Endothelial cell of umbilical vein (primary cell): ENCODE results near the gene ANKRD44. TPM values are rescaled to one million over a fixed set of nuclear protein-coding genes. Genes with fewer than 3 reads are reported as not detected.

Experiments
- BruUV-seq: library from RNA; stranded (reverse); fragments of 400-500 nt; replicated peaks from 2 replicates; lab custom pipeline; 2021; lab: Mats Ljungman, UMichigan
- CTCF ChIA-PET: fragments of 300-600, 350-600 bp; sonication (Branson Sonifier 250); formaldehyde crosslinking; loops from one replicate; lab custom pipeline; 2021; ENCODE audit warnings: antibody characterized with exemption, inconsistent platforms; lab: Charles Lee
- POLR2A ChIA-PET: fragments of 300-600, 350-600 bp; sonication (Branson Sonifier 250); formaldehyde crosslinking; loops from one replicate; lab custom pipeline; 2021; ENCODE audit warnings: antibody characterized with exemption, inconsistent platforms; lab: Charles Lee
- DNase-seq: peaks from one replicate; pipeline ENCODE4 v3.0.0-alpha.2; 2011; ENCODE audit warnings: low read depth, low spot score
- FAIRE-seq: peaks from 2 replicates; lab custom pipeline; 2011; peaks lifted over from hg19 to GRCh38; lab: Jason Lieb, UNC
- H2AFZ ChIP-seq: 2 replicates; pipeline ENCODE4 v1.6.0; 2012; ENCODE audit warnings: low read depth, low read length, control low read depth, inconsistent platforms
- H3K27ac ChIP-seq: 2 replicates; pipeline ENCODE4 v1.5.1; 2011; ENCODE audit warnings: low read depth, mild to moderate bottlenecking, control low read depth, low read length, moderate library complexity; ENCODE audit not compliant: insufficient read depth
- H3K27me3 ChIP-seq, 2 experiments: 2 replicates each; pipeline versions ENCODE4 v1.6.0 to v1.6.1; 2011; ENCODE audit warnings: low read length in 2 of 2, mixed read lengths in 1 of 2; ENCODE audit not compliant: control insufficient read depth in 2 of 2, insufficient read depth in 2 of 2
- H3K36me3 ChIP-seq, 2 experiments: 2 replicates in 1 of 2; 3 replicates in 1 of 2; pipeline ENCODE4 v1.5.1; 2011; ENCODE audit warnings: low read length in 2 of 2, mild to moderate bottlenecking in 1 of 2, moderate library complexity in 1 of 2; ENCODE audit not compliant: control insufficient read depth in 2 of 2, insufficient read depth in 2 of 2; ENCODE audit errors: extremely low read depth in 1 of 2
- H3K4me1 ChIP-seq: 3 replicates; pipeline ENCODE4 v1.5.1; 2011; ENCODE audit warnings: mild to moderate bottlenecking, low read length; ENCODE audit not compliant: control insufficient read depth, insufficient read depth; ENCODE audit errors: extremely low read depth
- H3K4me2 ChIP-seq: 2 replicates; pipeline ENCODE4 v1.6.1; 2011; ENCODE audit warnings: low read length, control low read depth, mixed read lengths; ENCODE audit not compliant: insufficient read depth
- H3K4me3 ChIP-seq, 3 experiments: fragments of 200-600 bp in 1 of 3; sonication (generic), shearing (Covaris generic) in 1 of 3; replicated peaks in 1 of 3; 2 replicates each; pipeline ENCODE4 v1.5.1; 2011 to 2016; ENCODE audit warnings: control low read depth in 3 of 3, low read length in 3 of 3, mild to moderate bottlenecking in 2 of 3, inconsistent platforms in 1 of 3, low read depth in 1 of 3, moderate library complexity in 1 of 3; ENCODE audit not compliant: insufficient read depth in 1 of 3
- H3K79me2 ChIP-seq: 2 replicates; pipeline ENCODE4 v1.6.0; 2012; ENCODE audit warnings: low read length, inconsistent platforms; ENCODE audit not compliant: control insufficient read depth, insufficient read depth
- H3K9ac ChIP-seq: replicated peaks from 2 replicates; pipeline ENCODE3; 2011; ENCODE audit warnings: low read length, control low read depth; ENCODE audit not compliant: insufficient read depth; ENCODE audit errors: extremely low read depth
- H3K9me1 ChIP-seq: replicated peaks from 3 replicates; pipeline ENCODE4 v1.6.0; 2011; ENCODE audit warnings: mild to moderate bottlenecking, low read length; ENCODE audit not compliant: control insufficient read depth, insufficient read depth; ENCODE audit errors: extremely low read depth
- H3K9me3 ChIP-seq: replicated peaks from 2 replicates; pipeline ENCODE4 v1.5.1; 2012; ENCODE audit warnings: low read length, inconsistent platforms; ENCODE audit not compliant: control insufficient read depth, insufficient read depth
- H4K20me1 ChIP-seq: replicated peaks from 2 replicates; pipeline ENCODE3; 2011; ENCODE audit warnings: mild to moderate bottlenecking, low read length; ENCODE audit not compliant: control insufficient read depth, insufficient read depth; ENCODE audit errors: extremely low read depth
- EZH2 ChIP-seq: IDR thresholded peaks from 2 replicates; pipeline ENCODE4 v1.6.1; 2012; ENCODE audit warnings: borderline replicate concordance, low read depth, mild to moderate bottlenecking, moderate library complexity, low read length, inconsistent platforms; ENCODE audit not compliant: severe bottlenecking
- GATA2 ChIP-seq: IDR thresholded peaks from 2 replicates; pipeline ENCODE4 v1.7.0; 2011; ENCODE audit warnings: low read depth, mild to moderate bottlenecking, moderate library complexity, mixed read lengths, low read length; ENCODE audit not compliant: insufficient read length, insufficient read depth
- MYC ChIP-seq: IDR thresholded peaks from one replicate; pipeline ENCODE4 v1.6.1; 2011; ENCODE audit warnings: mild to moderate bottlenecking, low read depth, low read length
- POLR2A ChIP-seq: IDR thresholded peaks from 2 replicates; pipeline ENCODE4 v1.6.1; 2012; ENCODE audit warnings: low read depth, mild to moderate bottlenecking, control low read depth, low read length
- POLR2AphosphoS5 ChIP-seq: IDR thresholded peaks from 2 replicates; pipeline ENCODE4 v1.6.1; 2012; ENCODE audit warnings: low read depth, mild to moderate bottlenecking, control low read depth, low read length, moderate library complexity; ENCODE audit not compliant: insufficient read depth
- dilution Hi-C: fragments of 300-500 bp; cut with MboI; formaldehyde crosslinking; loops from one replicate; pipeline ENCODE4 v1.15.0; 2019; ENCODE audit warnings: low sequenced_read_pairs; ENCODE audit not compliant: extremely low pct_ligation_motif_present
- intact Hi-C: fragments of 100-400 bp; cut with micrococcal nuclease; formaldehyde crosslinking; loops from one replicate; pipeline ENCODE4 v1.10.0; 2022
- polyA plus RNA-seq, 4 experiments: library from polyadenylated mRNA; depleted of rRNA in 3 of 4; stranded (reverse) in 3 of 4; unstranded in 1 of 4; fragments of >200 nt; gene quantifications; 2 replicates each; pipeline versions ENCODE4 v1.2.1 to v1.2.3, GENCODE V29; 2011 to 2012; ENCODE audit warnings: missing spikeins in 1 of 4
- total RNA-seq: library from RNA; stranded (reverse); gene quantifications from 2 replicates; pipeline ENCODE4 v1.2.3, GENCODE V29; 2021
- TF ChIP-seq, protein P1 (sequence below): IDR thresholded peaks from 2 replicates; pipeline ENCODE4 v1.6.1; 2011; ENCODE audit not compliant: insufficient read depth, insufficient read length

ANKRD44 gene
- total and polyA plus RNA-seq, 2 donors (not counting 3 experiments of a cell fraction or from before 2014, with no cell fraction given), result 3.4 to 6.1 TPM

DNA sequence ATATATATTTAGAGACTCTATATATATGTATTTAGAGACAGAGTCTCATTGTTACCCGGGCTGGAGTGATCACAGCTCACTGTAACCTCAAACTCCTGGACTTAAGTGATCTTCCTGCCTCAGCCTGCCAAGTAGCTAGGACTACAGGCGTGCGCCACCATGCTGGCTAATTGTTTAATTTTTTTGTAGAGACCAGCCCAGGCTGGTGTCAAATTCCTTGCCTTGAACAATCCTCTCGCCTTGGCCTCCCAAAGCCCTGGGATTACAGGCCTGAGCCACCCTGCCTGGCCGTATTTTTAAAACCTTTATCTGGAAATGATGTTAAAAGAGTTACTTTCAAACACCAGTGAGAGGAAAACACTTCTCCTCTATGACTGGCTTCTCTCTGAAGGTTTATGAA, 353.1 kb downstream of the ANKRD44 start:
- BruUV-seq, result no TSS peak

DNA sequence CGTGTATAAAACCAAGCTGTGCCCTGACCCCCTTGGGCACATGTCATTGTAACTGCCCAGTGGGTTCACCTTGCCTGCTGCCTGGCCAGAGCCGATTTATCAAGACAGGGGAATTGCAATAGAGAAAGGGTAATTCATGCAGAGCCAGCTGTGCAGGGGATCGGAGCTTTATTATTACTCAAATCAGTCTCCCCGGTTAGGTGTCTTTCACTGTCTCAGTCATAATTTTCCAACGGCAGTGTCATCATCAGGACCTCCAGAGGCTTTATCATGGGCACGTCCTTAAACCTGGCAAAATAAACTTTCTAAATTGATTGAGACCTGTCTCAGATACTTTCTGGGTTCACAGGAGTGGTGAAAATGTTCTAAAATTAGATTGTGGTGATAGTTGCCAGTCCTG, 354.5 kb downstream of the ANKRD44 start:
- Histone ChIP-seq H3K79me2 (no peaks in the 10 kb centered on the region), H3K27me3 (no peaks in the 10 kb centered on the region), H3K36me3 (no peaks in the 10 kb centered on the region), H3K4me1 (no peaks in the 10 kb centered on the region), H3K27ac (no peak overlapping the region), H3K9me3 (no peaks in the 10 kb centered on the region), H3K4me3 (no peak overlapping the region), H3K9ac (no peak overlapping the region), H2AFZ (no peak overlapping the region), H3K4me2 (no peak overlapping the region), H3K9me1 (no peaks in the 10 kb centered on the region), H4K20me1 (no peaks in the 10 kb centered on the region)
- ChIA-PET POLR2A (no interaction called here), CTCF (no interaction called here)
- dilution Hi-C loops (no loop called here), intact Hi-C loops (no loop called here)
- BruUV-seq, result no TSS peak
- no peak for DNase-seq
- TF ChIP-seq GATA2 (no peak), POLR2AphosphoS5 (no peak), EZH2 (no peak)
- FAIRE-seq, result no peak

More for the DNA sequence above, 353.1 kb downstream of the ANKRD44 start:
- DNase-seq (no peak), FAIRE-seq (no peak)
- CTCF ChIA-PET, result interaction anchor here (0.8 to 1.2 kb wide), 2 partner anchors 22 to 56 kb away, joined by 3 to 5 read pairs; no protein-coding TSS in a partner anchor
- H3K4me2 ChIP-seq, result no peak overlapping the region
- no peak overlapping the region for H3K4me3 ChIP-seq
- H3K9me3 ChIP-seq, result no peaks in the 10 kb centered on the region
- H2AFZ ChIP-seq, result no peak overlapping the region
- no peak overlapping the region for H3K27ac ChIP-seq
- H3K9ac ChIP-seq, result no peak overlapping the region
- intact Hi-C loops (no loop called here), dilution Hi-C loops (no loop called here)
- POLR2A ChIA-PET, result no interaction called here
- no peaks in the 10 kb centered on the region for H3K79me2 ChIP-seq
- no peaks in the 10 kb centered on the region for H3K4me1 ChIP-seq
- no peak for TF ChIP-seq MYC
- TF ChIP-seq POLR2A, result no peak
- TF ChIP-seq, protein P1, sequence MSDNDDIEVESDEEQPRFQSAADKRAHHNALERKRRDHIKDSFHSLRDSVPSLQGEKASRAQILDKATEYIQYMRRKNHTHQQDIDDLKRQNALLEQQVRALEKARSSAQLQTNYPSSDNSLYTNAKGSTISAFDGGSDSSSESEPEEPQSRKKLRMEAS, result no peak
- H3K9me1 ChIP-seq, result no peaks in the 10 kb centered on the region
- no peaks in the 10 kb centered on the region for H3K27me3 ChIP-seq
- no peaks in the 10 kb centered on the region for H3K36me3 ChIP-seq
- no peaks in the 10 kb centered on the region for H4K20me1 ChIP-seq
